HCT116 (cell line): ENCODE results near the gene RPS14. TPM values are rescaled to one million over a fixed set of nuclear protein-coding genes. Genes with fewer than 3 reads are reported as not detected.

ENCODE experiments used
- ATAC-seq: fragments of 200-7000 bp; cut with Tn5 transposase; 2 replicates; pipeline ENCODE4 v1.9.1; 2020; ENCODE audit warnings: mild to moderate bottlenecking, moderate library complexity
- BruUV-seq: library from RNA; stranded (reverse); fragments of 400-500 nt; replicated peaks from 2 replicates; lab custom pipeline; 2021; lab: Mats Ljungman, UMichigan
- CTCF ChIA-PET: fragments of 300-600 bp; sonication (Branson Sonifier 250); formaldehyde crosslinking; loops from one replicate; lab custom pipeline; 2021; ENCODE audit warnings: antibody characterized with exemption; lab: Charles Lee
- POLR2A ChIA-PET: fragments of 300-600, 350-600 bp; sonication (Branson Sonifier 250); formaldehyde crosslinking; loops from one replicate; lab custom pipeline; 2021; ENCODE audit warnings: antibody characterized with exemption; lab: Charles Lee
- RAD21 ChIA-PET, 2 experiments: fragments of 300-600 bp; sonication (Branson Sonifier 250); formaldehyde crosslinking; loops; one replicate each; lab custom pipeline; 2023; ENCODE audit warnings: low total read pairs in 2 of 2; ENCODE audit not compliant: uncharacterized antibody in 2 of 2, unreplicated experiment in 2 of 2, low non-redundant PET in 1 of 2; lab: Charles Lee
- DNase-seq: peaks from one replicate; pipeline ENCODE4 v3.0.0-alpha.2; 2010; ENCODE audit warnings: low read depth, low spot score
- H2AFZ ChIP-seq: fragments of 200-600 bp; shearing (Covaris generic), sonication (generic); 2 replicates; pipeline ENCODE4 v1.6.1; 2017; ENCODE audit warnings: low read depth, mixed run types, mixed read lengths, antibody characterized with exemption, low read length; ENCODE audit not compliant: poor library complexity, severe bottlenecking
- H3K27ac ChIP-seq: 2 replicates; pipeline ENCODE4 v1.5.1; 2012; ENCODE audit warnings: low read depth, low read length
- H3K27me3 ChIP-seq: fragments of 200-600 bp; sonication (generic); 2 replicates; pipeline ENCODE4 v1.6.1; 2016; ENCODE audit warnings: mixed run types, low read length, mixed read lengths; ENCODE audit not compliant: insufficient read depth
- H3K36me3 ChIP-seq, 2 experiments: fragments of 200-500 bp in 1 of 2; fragments of 200-600 bp in 1 of 2; sonication (Bioruptor generic) in 1 of 2; sonication (generic) in 1 of 2; 2 replicates each; pipeline versions ENCODE4 v1.5.1 to v1.6.1; 2014 to 2016; ENCODE audit warnings: low read length in 2 of 2, inconsistent platforms in 1 of 2, mixed read lengths in 1 of 2, mixed run types in 1 of 2; ENCODE audit not compliant: insufficient read depth in 2 of 2, control insufficient read depth in 1 of 2
- H3K4me1 ChIP-seq, 2 experiments: fragments of 200-600 bp in 1 of 2; sonication (generic) in 1 of 2; 2 replicates each; pipeline versions ENCODE4 v1.5.1 to v1.6.1; 2012 to 2017; ENCODE audit warnings: low read length in 2 of 2, inconsistent platforms in 1 of 2, mild to moderate bottlenecking in 1 of 2, mixed read lengths in 1 of 2, mixed run types in 1 of 2, moderate library complexity in 1 of 2; ENCODE audit not compliant: insufficient read depth in 2 of 2, control insufficient read depth in 1 of 2
- H3K4me2 ChIP-seq: fragments of 200-600 bp; sonication (generic); 2 replicates; pipeline ENCODE4 v1.6.1; 2017; ENCODE audit warnings: mixed run types, low read length, mixed read lengths
- H3K4me3 ChIP-seq, 2 experiments: fragments of 200-600 bp in 1 of 2; sonication (generic) in 1 of 2; replicated peaks in 1 of 2; 2 replicates each; pipeline ENCODE4 v1.5.1; 2011 to 2016; ENCODE audit warnings: low read length in 2 of 2, control low read depth in 1 of 2, low read depth in 1 of 2, mild to moderate bottlenecking in 1 of 2, mixed read lengths in 1 of 2, mixed run types in 1 of 2
- H3K79me2 ChIP-seq: fragments of 200-600 bp; sonication (generic); 2 replicates; pipeline ENCODE4 v1.6.1; 2017; ENCODE audit warnings: mild to moderate bottlenecking, mixed run types, low read length, moderate library complexity, mixed read lengths; ENCODE audit not compliant: insufficient read depth
- H3K9ac ChIP-seq: fragments of 200-600 bp; sonication (generic); 2 replicates; pipeline ENCODE4 v1.6.1; 2016; ENCODE audit warnings: low read length, mixed read lengths
- H3K9me2 ChIP-seq: fragments of 200-600 bp; sonication (generic), shearing (Covaris generic); 2 replicates; pipeline ENCODE4 v1.6.1; 2017; ENCODE audit warnings: mixed run types, mild to moderate bottlenecking, moderate library complexity; ENCODE audit not compliant: insufficient read depth
- H3K9me3 ChIP-seq, 2 experiments: fragments of 200-500 bp in 1 of 2; fragments of 200-600 bp in 1 of 2; sonication (Bioruptor generic) in 1 of 2; sonication (generic) in 1 of 2; 2 replicates each; pipeline ENCODE4 v1.6.1; 2014 to 2017; ENCODE audit warnings: low read length in 2 of 2, mixed read lengths in 2 of 2, inconsistent platforms in 1 of 2, low read depth in 1 of 2, mild to moderate bottlenecking in 1 of 2, mixed run types in 1 of 2, moderate library complexity in 1 of 2; ENCODE audit not compliant: control insufficient read depth in 1 of 2, insufficient read depth in 1 of 2
- H4K20me1 ChIP-seq: fragments of 200-600 bp; sonication (generic), shearing (Covaris generic); 2 replicates; pipeline ENCODE4 v1.6.1; 2017; ENCODE audit warnings: mixed run types, mild to moderate bottlenecking, moderate library complexity; ENCODE audit not compliant: insufficient read depth
- CBX3 ChIP-seq: IDR thresholded peaks from 2 replicates; pipeline ENCODE4 v1.6.1; 2012; ENCODE audit warnings: low read depth
- CEBPB ChIP-seq: IDR thresholded peaks from 2 replicates; pipeline ENCODE4 v1.6.1; 2012; ENCODE audit warnings: low read depth
- CTCF ChIP-seq, 3 experiments: fragments of 200-600 bp in 1 of 3; sonication (generic) in 1 of 3; IDR thresholded peaks in 2 of 3; conservative IDR thresholded peaks in 1 of 3; 2 replicates each; pipeline ENCODE4 v1.5.1; 2012 to 2017; ENCODE audit warnings: low read depth in 2 of 3, low read length in 2 of 3, antibody characterized with exemption in 1 of 3, borderline replicate concordance in 1 of 3, control low read depth in 1 of 3, mild to moderate bottlenecking in 1 of 3, mixed read lengths in 1 of 3, mixed run types in 1 of 3, moderate library complexity in 1 of 3; ENCODE audit not compliant: insufficient read depth in 1 of 3
- EZH2 ChIP-seq: fragments of 200-600 bp; sonication (generic); IDR thresholded peaks from 2 replicates; pipeline ENCODE4 v1.6.1; 2017; ENCODE audit warnings: antibody characterized with exemption, mixed run types
- EZH2phosphoT487 ChIP-seq: fragments of 200-600 bp; IDR thresholded peaks from 2 replicates; pipeline ENCODE4 v1.6.1; 2018; ENCODE audit warnings: antibody characterized with exemption, borderline replicate concordance
- FOSL1 ChIP-seq: IDR thresholded peaks from 2 replicates; pipeline ENCODE4 v1.6.1; 2012; ENCODE audit warnings: low read depth
- MAX ChIP-seq: IDR thresholded peaks from 2 replicates; pipeline ENCODE4 v1.6.1; 2012
- POLR2A ChIP-seq: IDR thresholded peaks from 2 replicates; pipeline ENCODE4 v1.7.0; 2011; ENCODE audit warnings: borderline replicate concordance; ENCODE audit not compliant: insufficient read depth, insufficient read length; ENCODE audit errors: extremely low read depth
- SIN3A ChIP-seq: IDR thresholded peaks from 2 replicates; pipeline ENCODE4 v1.6.1; 2012; ENCODE audit warnings: low read depth
- SP1 ChIP-seq: IDR thresholded peaks from 2 replicates; pipeline ENCODE4 v1.6.1; 2012; ENCODE audit warnings: low read depth
- TCF7L2 ChIP-seq: IDR thresholded peaks from 2 replicates; pipeline ENCODE4 v1.7.0; 2011; ENCODE audit warnings: borderline replicate concordance, inconsistent platforms; ENCODE audit not compliant: insufficient read depth, insufficient read length; ENCODE audit errors: extremely low read depth
- intact Hi-C: fragments of 100-400 bp; cut with micrococcal nuclease; formaldehyde crosslinking; loops from 2 replicates; pipeline ENCODE4 v1.10.0; 2022
- total RNA-seq: library from RNA; stranded (reverse); gene quantifications from one replicate; pipeline ENCODE4 v1.2.1, GENCODE V29; 2021; ENCODE audit not compliant: unreplicated experiment

The RPS14 gene
- total RNA-seq, 1 experiment from 2014 or later = 2,557 TPM

GRCh38 chr5:150401076-150401375 lies 48.5 kb downstream of the RPS14 start:
- H3K79me2 ChIP-seq = no peaks in the 10 kb centered on the region
- ATAC-seq (no peak), DNase-seq (no peak)
- H3K36me3 ChIP-seq = peaks cover 19 to 28% of the 10 kb centered on the region in 2 experiments; a peak in 3 of 4 replicates
- ChIA-PET CTCF (no interaction called here), POLR2A (no interaction called here), RAD21 (no interaction called here)
- H4K20me1 ChIP-seq = no peaks in the 10 kb centered on the region
- no peaks in the 10 kb centered on the region for H3K9me3 ChIP-seq
- TF ChIP-seq CEBPB = no peak
- no peak for TF ChIP-seq POLR2A
- no peak for TF ChIP-seq EZH2
- no peak for TF ChIP-seq SP1
- no peak for TF ChIP-seq SIN3A
- TF ChIP-seq FOSL1 = no peak
- TF ChIP-seq EZH2phosphoT487 = no peak
- TF ChIP-seq TCF7L2 = no peak
- no peak for TF ChIP-seq CBX3
- no peak for TF ChIP-seq CTCF (IDR thresholded peaks at IDR 0.05 in 2 of 3, conservative IDR thresholded peaks at IDR 0.05 in 1 of 3; ENCODE audit: borderline replicate concordance in 1 of 3, insufficient read depth in 1 of 3, low read depth in 2 of 3, low read length in 2 of 3)
- TF ChIP-seq MAX = no peak
- intact Hi-C loops = no loop called here
- no peaks in the 10 kb centered on the region for H3K4me1 ChIP-seq
- no peak overlapping the region for H3K9ac ChIP-seq
- no peak overlapping the region for H3K4me2 ChIP-seq
- H2AFZ ChIP-seq = no peak overlapping the region
- H3K4me3 ChIP-seq = no peak overlapping the region
- no peak overlapping the region for H3K27ac ChIP-seq
- no peaks in the 10 kb centered on the region for H3K9me2 ChIP-seq
- no peaks in the 10 kb centered on the region for H3K27me3 ChIP-seq
- BruUV-seq = no TSS peak
